CD4-positive, alpha-beta T cell (primary cell): ENCODE measurements around the gene RHOV. TPM values are rescaled to one million over a fixed set of nuclear protein-coding genes. Genes with fewer than 3 reads are reported as not detected.

ENCODE experiments used
- ATAC-seq: fragments of 200-7000 bp; cut with Tn5 transposase; one replicate; pipeline ENCODE4 v1.10.0; 2022; ENCODE audit warnings: mild to moderate bottlenecking; ENCODE audit not compliant: poor library complexity
- CTCF ChIA-PET: fragments of 350-600 bp; sonication (Branson Sonifier 250); formaldehyde crosslinking; loops from one replicate; lab custom pipeline; 2021; ENCODE audit warnings: antibody characterized with exemption, inconsistent platforms; lab: Charles Lee
- POLR2A ChIA-PET: fragments of 350-600 bp; sonication (Branson Sonifier 250); formaldehyde crosslinking; loops from one replicate; lab custom pipeline; 2021; ENCODE audit warnings: antibody characterized with exemption, inconsistent platforms; lab: Charles Lee
- DNase-seq, 14 experiments: peaks; one replicate each; pipeline ENCODE4 v3.0.0-alpha.2; 2013 to 2020; ENCODE audit warnings: mixed read lengths in 2 of 14
- H3K27ac ChIP-seq, 2 donors: one replicate each; pipeline versions ENCODE4 v1.5.1 to v1.7.0; 2013; ENCODE audit warnings: low read length in 2 of 2, low read depth in 1 of 2, mild to moderate bottlenecking in 1 of 2
- H3K27me3 ChIP-seq, 2 experiments: 1 replicate in 1 of 2; 2 replicates in 1 of 2; pipeline versions ENCODE4 v1.6.1 to v1.7.0; 2013; ENCODE audit warnings: low read length in 2 of 2, control low read depth in 1 of 2, mild to moderate bottlenecking in 1 of 2, moderate library complexity in 1 of 2; ENCODE audit not compliant: insufficient read depth in 2 of 2, control insufficient read depth in 1 of 2
- H3K36me3 ChIP-seq: one replicate; pipeline ENCODE4 v1.6.1; 2013; ENCODE audit warnings: low read length, control low read depth; ENCODE audit not compliant: insufficient read depth
- H3K4me1 ChIP-seq: one replicate; pipeline ENCODE4 v1.6.1; 2013; ENCODE audit warnings: low read length, control low read depth; ENCODE audit not compliant: insufficient read depth
- H3K4me3 ChIP-seq: one replicate; pipeline ENCODE4 v1.5.1; 2013; ENCODE audit warnings: mild to moderate bottlenecking, low read length, moderate library complexity
- H3K9me3 ChIP-seq, 2 experiments: 1 replicate in 1 of 2; 2 replicates in 1 of 2; pipeline versions ENCODE4 v1.6.1 to v1.7.0; 2013; ENCODE audit warnings: low read length in 2 of 2, mild to moderate bottlenecking in 2 of 2, control low read depth in 1 of 2, moderate library complexity in 1 of 2; ENCODE audit not compliant: control insufficient read depth in 1 of 2, insufficient read depth in 1 of 2
- H3K27ac Mint-ChIP-seq: one replicate; pipeline ENCODE4 v1.8.0; 2020; ENCODE audit warnings: mixed read lengths
- H3K27me3 Mint-ChIP-seq: one replicate; pipeline ENCODE4 v1.8.0; 2021; ENCODE audit warnings: mixed read lengths
- H3K36me3 Mint-ChIP-seq: one replicate; pipeline ENCODE4 v1.8.0; 2021; ENCODE audit warnings: low read depth, mixed read lengths
- H3K4me1 Mint-ChIP-seq: one replicate; pipeline ENCODE4 v1.8.0; 2021; ENCODE audit warnings: low read depth, mixed read lengths
- H3K4me3 Mint-ChIP-seq: one replicate; pipeline ENCODE4 v1.8.0; 2020; ENCODE audit warnings: mild to moderate bottlenecking, mixed read lengths
- H3K9me3 Mint-ChIP-seq: one replicate; pipeline ENCODE4 v1.8.0; 2020; ENCODE audit warnings: mixed read lengths
- CTCF ChIP-seq: fragments of 200-600 bp; IDR thresholded peaks from one replicate; pipeline ENCODE4 v1.8.0; 2022; ENCODE audit warnings: antibody characterized with exemption, mild to moderate bottlenecking
- intact Hi-C, 2 experiments: fragments of 100-400 bp; cut with DNase I in 1 of 2; cut with micrococcal nuclease in 1 of 2; formaldehyde crosslinking; loops; one replicate each; pipeline versions ENCODE4 v1.15.1 to v1.9.0; 2023 to 2025; cut with DNase I, micrococcal nuclease
- total RNA-seq, 174 experiments: library from RNA in 2 of 174; stranded (reverse) in 2 of 174; gene quantifications; one replicate each; pipeline ENCODE4 v1.2.3 and lab custom pipeline; 2021 to 2026

Gene RHOV
- total RNA-seq, 2 experiments from 2014 or later: 0.36 TPM

- Mint-ChIP-seq H3K27me3 (peaks cover 6% of the 10 kb centered on the region), H3K9me3 (no peaks in the 10 kb centered on the region), H3K36me3 (no peaks in the 10 kb centered on the region), H3K4me1 (no peaks in the 10 kb centered on the region), H3K4me3 (no peak within 1 kb of the TSS), H3K27ac (no peak within 1 kb of the TSS)
- ChIA-PET POLR2A (interaction anchor here (0.6 kb wide), 1 partner anchor 651 kb away, joined by 6 read pairs; no protein-coding TSS in a partner anchor), CTCF (no interaction called here)
- Histone ChIP-seq H3K36me3 (no peaks in the 10 kb centered on the region), H3K4me3 (no peak within 1 kb of the TSS), H3K27me3 (no peaks in the 10 kb centered on the region), H3K9me3 (no peaks in the 10 kb centered on the region), H3K27ac (no peak within 1 kb of the TSS), H3K4me1 (no peaks in the 10 kb centered on the region)
- no peak for ATAC-seq
- intact Hi-C loops: no loop called here
- no peak for TF ChIP-seq CTCF
- no peak for DNase-seq
Observed at GRCh38 chr15:40828447-40829036, 45.5 kb downstream of the RHOV start, which contains the start of gene PPP1R14D. Gene PPP1R14D (minus strand): TSS chr15:40828708. CDS start chr15:40828641, 67 bp downstream.

GRCh38 chr15:40826423-40827075, 47.5 kb downstream of the RHOV start:
- Mint-ChIP-seq H3K9me3 (no peaks in the 10 kb centered on the region), H3K27me3 (peaks cover 8% of the 10 kb centered on the region), H3K4me3 (no peak overlapping the region), H3K4me1 (no peaks in the 10 kb centered on the region), H3K27ac (no peak overlapping the region), H3K36me3 (no peaks in the 10 kb centered on the region)
- no peak for ATAC-seq
- intact Hi-C loops: no loop called here
- Histone ChIP-seq H3K36me3 (no peaks in the 10 kb centered on the region), H3K4me3 (no peak overlapping the region), H3K9me3 (no peaks in the 10 kb centered on the region), H3K4me1 (no peaks in the 10 kb centered on the region), H3K27me3 (no peaks in the 10 kb centered on the region), H3K27ac (no peak overlapping the region)
- CTCF ChIA-PET: no interaction called here
- TF ChIP-seq CTCF: no peak
- POLR2A ChIA-PET: no interaction called here
- no peak for DNase-seq

- ChIA-PET CTCF (no interaction called here), POLR2A (no interaction called here)
- Mint-ChIP-seq H3K27ac (no peak overlapping the region), H3K4me3 (no peak overlapping the region), H3K4me1 (no peaks in the 10 kb centered on the region), H3K9me3 (no peaks in the 10 kb centered on the region), H3K36me3 (no peaks in the 10 kb centered on the region), H3K27me3 (peaks cover 8% of the 10 kb centered on the region)
- H3K4me3 ChIP-seq: no peak overlapping the region
- ATAC-seq (no peak), DNase-seq (no peak)
- H3K27me3 ChIP-seq: no peaks in the 10 kb centered on the region
- H3K4me1 ChIP-seq: no peaks in the 10 kb centered on the region
- H3K9me3 ChIP-seq: no peaks in the 10 kb centered on the region
- intact Hi-C loops: no loop called here
- no peak overlapping the region for H3K27ac ChIP-seq
- no peaks in the 10 kb centered on the region for H3K36me3 ChIP-seq
- no peak for TF ChIP-seq CTCF
Observed at GRCh38 chr15:40825661-40826422, 48.2 kb downstream of the RHOV start.
